K562 (cell line): ENCODE results near the gene SEMA6D. TPM values are rescaled to one million over a fixed set of nuclear protein-coding genes. Genes with fewer than 3 reads are reported as not detected.

Experiments
- ARID1B ChIP-seq: fragments of 450-650 bp; IDR thresholded peaks from 2 replicates; pipeline ENCODE4 v1.6.1; 2016; ENCODE audit warnings: antibody characterized with exemption, mild to moderate bottlenecking, inconsistent platforms
- LEF1 ChIP-seq: fragments of 450-650 bp; IDR thresholded peaks from 2 replicates; pipeline ENCODE4 v1.6.1; 2016; ENCODE audit warnings: mild to moderate bottlenecking
- NFATC3 ChIP-seq: fragments of 450-650 bp; IDR thresholded peaks from 2 replicates; pipeline ENCODE4 v1.6.1; 2017; ENCODE audit warnings: mild to moderate bottlenecking
- PHF20 ChIP-seq: fragments of 450-650 bp; IDR thresholded peaks from 2 replicates; pipeline ENCODE4 v1.6.1; 2018; ENCODE audit not compliant: partially characterized antibody
- RBM34 ChIP-seq: fragments of 200-400 bp; formaldehyde crosslinking; IDR thresholded peaks from 2 replicates; pipeline ENCODE4 v1.6.1; 2018; ENCODE audit warnings: low read length, borderline replicate concordance; ENCODE audit not compliant: insufficient read depth
- RREB1 ChIP-seq: fragments of 250-450 bp; sonication (Bioruptor Pico); IDR thresholded peaks from 2 replicates; pipeline ENCODE4 v1.4.0; 2020
- SFPQ ChIP-seq: fragments of 200-400 bp; formaldehyde crosslinking; IDR thresholded peaks from 2 replicates; pipeline ENCODE4 v1.6.1; 2017; ENCODE audit warnings: mild to moderate bottlenecking, low read depth, low read length, moderate library complexity
- TAF15 ChIP-seq: fragments of 200-400 bp; formaldehyde crosslinking; IDR thresholded peaks from 2 replicates; pipeline ENCODE4 v1.6.1; 2017; ENCODE audit warnings: mild to moderate bottlenecking, low read depth, low read length, moderate library complexity
- ZNF253 ChIP-seq: fragments of 250-450 bp; sonication (Bioruptor Pico); conservative IDR thresholded peaks from 2 replicates; pipeline ENCODE4 v1.6.1; 2021; ENCODE audit warnings: mild to moderate bottlenecking
- ZNF280A ChIP-seq: fragments of 450-650 bp; IDR thresholded peaks from 2 replicates; pipeline ENCODE4 v1.6.1; 2018; ENCODE audit warnings: mild to moderate bottlenecking, low read depth; ENCODE audit not compliant: partially characterized antibody
- polyA plus RNA-seq, 8 experiments: library from polyadenylated mRNA; depleted of rRNA in 4 of 8; stranded (reverse) in 5 of 8; unstranded in 3 of 8; fragments of >200 nt; fragmentation: Nextera tagmentation in 2 of 8; fragmentation: Illumina TruSeq in 1 of 8; extraction: Ambion mirVana in 2 of 8; extraction: Trizol in 1 of 8; gene quantifications; 2 replicates each; pipeline versions ENCODE4 v1.2.1 to v1.2.3, GENCODE V29; 2011 to 2014; ENCODE audit warnings: inconsistent platforms in 1 of 8, missing spikeins in 1 of 8
- total RNA-seq, 7 experiments: library from RNA; depleted of rRNA in 6 of 7; stranded (reverse); fragments of >200 nt in 6 of 7; fragmentation: Illumina TruSeq in 2 of 7; extraction: Trizol in 2 of 7; gene quantifications; 2 replicates each; pipeline versions ENCODE4 v1.2.1 to v1.2.3, GENCODE V29; 2011 to 2021; ENCODE audit warnings: low replicate concordance in 1 of 7

The SEMA6D gene
- total and polyA plus RNA-seq, 9 of the 15 experiments (the other 6 are each of a cell fraction or from before 2014, with no cell fraction given) = not detected

- TF ChIP-seq TAF15 (no peak), ZNF253 (CRISPR knock-in tag) (no peak), SFPQ (no peak), ARID1B (no peak), ZNF280A (no peak), PHF20 (no peak), LEF1 (no peak), NFATC3 (no peak), RREB1 (CRISPR knock-in tag) (no peak), RBM34 (no peak)
Observed at GRCh38 chr15:47720555-47720954, 3.2 kb downstream of the SEMA6D start (continued).
